SKM-1 treated with dmso at 0.1 percent for 144 hours (cell line): ENCODE measurements around the gene NFATC1.

Experiments
- DNase-seq: peaks from one replicate; lab custom pipeline; 2025; ENCODE audit not compliant: unreplicated experiment; lab: John Stamatoyannopoulos, UW

Gene NFATC1

DNA sequence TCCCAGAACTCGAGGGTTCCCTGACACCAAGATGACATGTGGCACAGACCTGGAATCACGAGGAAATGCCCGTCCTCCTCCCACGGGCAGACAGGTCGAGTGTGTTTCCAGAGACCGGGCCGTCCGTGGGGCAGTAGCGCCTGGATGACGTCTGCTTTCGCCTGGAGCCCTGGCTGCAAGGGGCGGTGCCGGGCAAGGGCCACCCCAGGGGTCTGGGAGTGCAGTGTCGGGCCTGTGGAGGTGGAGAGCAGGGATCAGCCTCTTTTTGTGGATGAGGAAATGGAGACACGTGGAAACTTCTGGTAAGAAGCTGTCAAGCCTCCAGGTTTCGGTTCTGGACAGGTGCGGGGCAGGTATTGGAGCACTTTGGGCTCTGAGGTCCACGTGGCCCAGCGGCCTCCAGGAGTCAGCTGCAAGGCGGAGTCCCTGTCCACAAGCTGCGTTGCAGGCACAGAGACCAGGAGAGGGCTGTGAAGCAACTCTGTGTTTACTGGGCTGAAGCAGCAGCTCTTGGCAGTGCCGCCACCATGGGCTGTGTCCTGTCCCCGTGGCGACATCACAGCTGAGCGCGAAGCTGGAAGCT, 25.6 kb downstream of the NFATC1 start:
- DNase-seq = no peak

DNA sequence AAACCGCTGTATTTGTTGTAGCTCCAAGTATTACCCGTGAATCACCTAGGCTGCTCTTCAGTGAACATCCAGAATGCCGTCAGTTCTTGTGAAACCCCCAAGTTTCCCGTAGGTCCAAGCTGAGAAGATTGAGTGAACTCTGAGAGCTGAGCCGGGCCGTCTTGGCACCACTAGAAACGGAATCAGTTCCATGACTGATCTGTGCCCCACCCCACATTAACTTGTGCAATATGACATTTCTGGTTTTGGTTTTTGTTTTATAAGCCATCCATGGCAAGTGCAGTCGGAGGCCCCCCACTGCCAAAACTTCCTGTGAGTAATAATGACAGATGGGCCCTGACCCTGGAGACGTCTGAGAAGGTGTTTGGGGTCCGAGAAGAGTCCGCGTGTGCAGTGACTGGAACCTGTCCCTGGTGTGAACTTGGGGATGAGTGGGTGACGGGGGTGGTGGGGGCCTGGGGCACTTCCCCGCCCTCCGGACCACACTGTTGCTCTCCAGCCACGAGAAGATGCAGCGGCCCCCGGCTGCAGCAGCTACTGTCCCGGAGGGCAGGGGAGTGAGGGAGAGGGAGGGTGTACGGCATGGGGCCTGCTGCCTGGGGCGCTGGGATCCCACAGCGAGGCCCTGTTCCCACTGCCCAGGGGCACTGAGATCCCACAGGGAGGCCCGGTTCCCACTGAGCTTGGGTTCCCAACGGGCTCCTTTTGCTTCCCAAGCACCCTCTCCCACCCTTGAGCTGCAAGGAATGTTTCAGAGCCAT, 26.5 kb downstream of the NFATC1 start:
- no peak for DNase-seq

DNA sequence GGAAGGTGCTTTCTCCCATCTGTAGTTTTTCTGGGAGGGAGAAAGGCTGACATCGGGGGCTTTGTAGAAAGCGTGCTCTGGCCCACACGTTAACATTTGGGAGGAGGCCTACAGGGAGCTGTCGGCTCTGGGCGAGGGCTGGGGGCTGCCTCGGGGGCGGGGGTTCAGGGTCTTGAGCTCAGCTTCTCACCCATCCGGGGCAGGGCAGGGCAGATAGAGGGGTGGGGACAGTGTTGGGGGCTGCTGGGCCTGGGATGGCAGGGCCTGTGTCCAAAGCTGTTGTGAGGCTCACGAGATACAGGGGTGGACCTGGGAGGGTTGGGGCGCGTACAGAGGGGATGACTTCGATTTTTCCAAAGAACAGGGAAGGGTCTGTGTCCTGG, 27.0 kb downstream of the NFATC1 start:
- DNase-seq = no peak

- DNase-seq = no peak
Observed at GRCh38 chr18:79423211-79424007, 27.7 kb downstream of the NFATC1 start.

DNA sequence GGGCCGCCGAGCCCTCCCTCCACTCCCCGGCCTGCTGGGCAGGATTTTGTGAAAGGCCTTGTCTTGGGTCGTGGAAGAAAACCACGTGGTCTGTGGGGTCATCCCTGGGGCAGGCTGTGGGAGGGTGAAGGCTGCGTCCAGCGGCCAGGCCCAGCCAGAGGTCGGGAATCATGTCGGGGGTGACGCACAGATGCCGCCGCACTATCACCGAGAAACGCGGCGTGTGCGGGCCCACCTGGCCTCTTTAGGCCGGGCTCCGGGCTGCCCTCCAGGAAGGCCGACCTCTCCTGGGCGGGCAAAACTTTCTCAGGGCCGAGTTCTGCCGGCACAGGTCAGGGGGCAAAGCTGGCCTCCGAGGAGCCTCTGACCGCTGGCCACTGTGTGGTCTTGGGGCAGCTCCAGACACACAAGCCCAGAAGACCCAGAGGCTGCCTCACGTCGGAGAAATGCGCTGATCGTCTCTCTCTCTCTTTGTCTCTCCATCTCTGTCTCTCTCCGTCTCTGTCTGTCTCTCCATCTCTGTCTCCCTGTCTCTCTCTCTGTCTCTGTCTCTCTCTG, 28.4 kb downstream of the NFATC1 start:
- no peak for DNase-seq

DNA sequence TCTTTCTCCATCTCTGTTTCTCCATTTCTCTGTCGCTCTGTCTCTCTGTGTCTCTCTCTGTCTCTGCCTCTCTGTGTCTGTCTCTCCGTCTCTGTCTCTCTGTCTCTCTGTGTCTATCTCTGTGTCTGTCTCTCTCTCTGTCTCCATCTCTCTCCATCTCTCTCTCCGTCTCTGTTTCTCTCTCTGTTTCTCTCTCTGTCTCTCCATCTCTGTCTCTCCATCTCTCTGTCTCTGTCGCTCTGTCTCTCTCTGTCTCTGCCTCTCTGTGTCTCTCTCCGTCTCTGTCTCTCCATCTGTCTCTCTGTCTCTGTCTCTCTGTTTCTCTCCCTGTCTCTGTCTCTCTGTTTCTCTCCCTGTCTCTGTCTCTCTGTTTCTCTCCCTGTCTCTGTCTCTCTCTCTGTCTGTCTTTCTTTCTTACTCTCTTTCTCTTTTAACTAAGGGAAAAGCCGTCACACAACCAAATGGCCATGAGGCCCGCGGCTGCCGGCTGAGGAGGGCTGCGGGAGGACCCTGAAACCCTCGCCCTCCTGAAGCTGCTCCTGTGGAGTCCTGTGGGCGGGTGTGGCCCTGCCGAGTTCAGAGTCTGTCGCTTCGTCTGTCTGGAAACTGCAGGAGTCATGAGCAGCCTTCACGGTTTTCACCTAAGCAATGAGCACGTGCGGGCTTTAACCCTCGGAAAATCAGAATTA, 29.3 kb downstream of the NFATC1 start:
- no peak for DNase-seq

- no peak for DNase-seq
Observed at GRCh38 chr18:79425569-79425886, 29.8 kb downstream of the NFATC1 start.

DNA sequence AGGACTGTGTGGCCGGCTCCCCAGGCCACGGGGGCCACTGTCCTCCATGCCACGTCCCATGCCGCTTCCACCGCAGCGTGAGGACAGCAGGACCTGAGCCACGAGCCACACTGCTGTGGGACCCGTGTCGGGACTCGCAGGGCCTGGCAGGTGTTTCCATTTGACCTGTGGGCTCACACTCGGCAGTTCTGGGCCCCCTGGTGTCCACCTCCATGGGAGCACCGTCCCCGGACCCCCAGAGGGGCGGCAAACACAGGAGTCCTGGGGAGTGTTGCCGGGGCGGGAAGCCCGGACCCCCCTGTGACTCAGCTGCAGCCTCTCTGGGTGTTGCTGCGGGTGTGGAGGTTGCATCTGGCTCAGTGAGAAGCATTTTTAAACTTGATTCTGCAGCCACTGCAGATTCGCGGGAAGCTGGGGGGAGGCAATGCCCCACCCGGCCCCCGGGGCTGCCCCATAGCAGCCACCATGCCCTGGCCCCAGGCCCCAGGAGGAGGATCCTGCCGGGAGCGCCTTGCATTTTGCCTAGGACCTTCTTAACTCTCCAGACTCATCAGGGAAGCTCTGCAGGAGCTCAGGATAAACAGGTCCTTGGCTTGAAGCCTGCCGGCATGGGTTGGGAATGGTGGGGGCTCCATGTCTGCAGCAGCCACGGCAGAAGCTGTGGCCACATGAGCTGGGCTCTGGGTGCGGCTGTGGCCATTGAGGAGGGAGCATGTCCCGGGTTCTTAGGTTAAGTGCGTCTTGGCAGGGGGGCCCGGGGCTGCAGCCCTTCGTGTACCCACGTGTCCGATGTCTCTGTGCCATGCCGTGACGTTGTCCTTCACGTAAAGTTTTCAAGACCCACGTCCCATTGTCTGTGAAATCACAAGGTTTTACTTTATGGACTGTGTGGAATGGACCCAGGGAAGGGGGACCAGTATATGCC, 30.9 kb downstream of the NFATC1 start:
- no peak for DNase-seq

DNA sequence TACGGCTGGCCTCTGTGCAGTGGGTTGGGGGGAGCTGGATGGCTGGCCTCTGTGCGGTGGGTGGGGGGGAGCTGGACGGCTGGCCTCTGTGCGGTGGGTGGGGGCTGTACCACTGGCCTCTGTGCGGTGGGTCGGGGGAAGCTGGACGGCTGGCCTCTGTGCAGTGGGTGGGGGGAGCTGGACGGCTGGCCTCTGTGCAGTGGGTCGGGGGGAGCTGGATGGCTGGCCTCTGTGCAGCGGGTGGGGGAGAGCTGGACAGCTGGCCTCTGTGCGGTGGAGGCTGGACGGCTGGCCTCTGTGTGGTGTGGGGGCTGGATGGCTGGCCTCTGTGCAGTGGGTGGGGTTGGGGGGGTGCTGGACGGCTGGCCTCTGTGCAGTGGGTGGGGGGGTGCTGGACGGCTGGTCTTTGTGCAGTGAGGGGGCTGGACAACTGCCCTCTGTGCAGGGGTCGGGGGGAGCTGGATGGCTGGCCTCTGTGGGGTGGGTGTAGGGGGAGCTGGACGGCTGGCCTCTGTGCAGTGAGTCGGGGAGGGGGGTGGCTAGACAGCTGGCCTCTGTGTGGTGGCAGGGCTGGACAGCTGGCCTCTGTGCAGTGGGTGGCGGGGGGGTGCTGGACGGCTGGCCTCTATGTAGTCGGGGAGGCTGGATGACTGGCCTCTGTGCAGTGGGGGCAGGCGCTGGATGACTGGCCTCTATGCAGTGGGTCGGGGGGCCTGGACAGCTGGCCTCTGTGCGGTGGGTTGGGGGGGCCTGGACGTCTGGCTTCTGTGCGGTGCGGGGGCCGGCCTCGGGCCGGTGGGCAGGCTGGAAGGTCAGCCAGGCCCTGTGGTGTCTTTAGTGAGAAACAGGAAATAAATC, 31.9 kb downstream of the NFATC1 start:
- no peak for DNase-seq

- no peak for DNase-seq
Observed at GRCh38 chr18:79428287-79428686, 32.6 kb downstream of the NFATC1 start.

- no peak for DNase-seq
Observed at GRCh38 chr18:79429381-79429780, 33.7 kb downstream of the NFATC1 start.

DNA sequence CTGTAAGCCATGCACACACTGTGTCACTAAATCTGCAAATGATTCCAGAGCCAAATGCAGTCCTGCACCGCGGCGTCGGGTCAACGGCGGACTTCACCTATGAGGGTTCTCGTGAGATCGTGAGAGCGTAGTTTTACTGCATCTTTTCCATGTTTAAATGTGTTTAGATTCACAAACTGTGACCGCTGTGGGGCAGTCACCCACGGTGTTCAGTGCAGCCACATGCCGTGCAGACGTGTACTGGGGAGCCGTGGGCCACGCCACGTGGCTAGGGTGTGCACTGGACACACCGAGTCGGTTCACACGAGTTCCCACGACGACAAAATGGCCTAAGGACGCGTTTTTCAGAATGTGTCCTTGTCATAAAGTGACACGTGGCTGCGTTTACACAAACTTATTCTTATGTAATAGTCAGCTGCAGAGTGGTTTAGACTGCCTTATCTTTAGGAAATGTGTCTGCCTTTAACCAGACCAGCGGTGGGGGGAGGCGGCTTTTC, 34.1 kb downstream of the NFATC1 start:
- DNase-seq = no peak

- no peak for DNase-seq
Observed at GRCh38 chr18:79432376-79433120, 36.8 kb downstream of the NFATC1 start.

- no peak for DNase-seq
Observed at GRCh38 chr18:79433431-79433830, 37.7 kb downstream of the NFATC1 start.

- no peak for DNase-seq
Observed at GRCh38 chr18:79434607-79435401, 39.1 kb downstream of the NFATC1 start.

DNA sequence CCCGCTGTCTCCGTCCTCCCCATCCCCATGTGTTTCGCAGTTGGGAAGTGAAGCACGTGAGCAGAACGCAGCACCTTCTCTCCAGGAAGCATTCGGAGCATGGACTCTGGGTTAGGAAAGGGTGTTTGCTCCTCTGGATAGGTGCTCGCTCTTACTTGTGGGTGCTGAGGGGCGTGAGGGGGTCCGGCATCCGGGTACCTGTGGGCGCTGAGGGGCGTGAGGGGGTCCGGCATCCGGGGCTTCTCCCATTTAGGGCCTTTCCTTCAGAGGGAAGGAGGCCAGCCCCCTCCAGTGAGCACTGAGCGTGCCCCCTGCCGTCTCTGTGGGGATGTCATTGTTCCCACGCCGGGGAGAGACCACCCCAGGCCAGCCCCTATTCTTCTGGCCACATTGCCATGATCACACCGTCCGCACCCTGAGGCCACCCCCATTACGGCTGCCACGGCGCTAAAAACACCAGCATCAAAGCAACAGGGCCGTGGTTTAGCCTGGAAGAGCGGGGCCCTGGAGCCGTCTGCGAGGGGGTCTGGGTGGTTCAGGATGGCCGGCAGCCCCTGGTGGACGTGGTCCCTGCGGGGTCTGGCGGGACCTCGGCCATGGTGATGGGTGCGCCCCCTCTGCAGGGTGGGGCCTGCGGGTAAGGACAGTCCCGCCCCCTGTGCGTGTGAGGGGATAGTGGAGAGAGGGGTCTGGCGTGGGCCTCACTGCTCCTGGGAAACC, 41.0 kb downstream of the NFATC1 start:
- DNase-seq = no peak
